NCI-H524 (cell line): ENCODE data around the gene BANF2.
A peak's percentile ranks its signal among the peaks of the same experiment; 100 is the strongest.
"Not testable (repeated sequence)": the region's sequence is repeated elsewhere in the genome, so short reads cannot be mapped to it uniquely, and the experiment has no call there.

Source experiments
- DNase-seq, 2 experiments: peaks; one replicate each; lab custom pipeline; 2025; lab: John Stamatoyannopoulos, UW

Gene BANF2

GRCh38 chr20:17682889-17683198, 16.9 kb upstream of the BANF2 start:
- DNase-seq = no peak

- no peak for DNase-seq
Measured at GRCh38 chr20:17683218-17684076, 16.3 kb upstream of the BANF2 start.

GRCh38 chr20:17684077-17684888, 15.5 kb upstream of the BANF2 start:
- no peak for DNase-seq

GRCh38 chr20:17685168-17685567, 14.6 kb upstream of the BANF2 start:
- DNase-seq = no peak

- no peak for DNase-seq
Measured at GRCh38 chr20:17687800-17688199, 12.0 kb upstream of the BANF2 start.

- DNase-seq = no peak
Measured at GRCh38 chr20:17688965-17689364, 10.8 kb upstream of the BANF2 start.

GRCh38 chr20:17690144-17690543, 9.6 kb upstream of the BANF2 start:
- DNase-seq = no peak

- DNase-seq = no peak
Measured at GRCh38 chr20:17691758-17692157, 8.0 kb upstream of the BANF2 start.

GRCh38 chr20:17693444-17694001, 6.2 kb upstream of the BANF2 start:
- no peak for DNase-seq

- DNase-seq = no peak
Measured at GRCh38 chr20:17694767-17695166, 5.0 kb upstream of the BANF2 start.

GRCh38 chr20:17696287-17696686, 3.5 kb upstream of the BANF2 start:
- no peak for DNase-seq

GRCh38 chr20:17697171-17697570, 2.6 kb upstream of the BANF2 start:
- DNase-seq = no peak

- no peak for DNase-seq
Measured at GRCh38 chr20:17698384-17698783, 1.4 kb upstream of the BANF2 start.

- no peak for DNase-seq
Measured at GRCh38 chr20:17700637-17701036, 871 bp downstream of the BANF2 start.

GRCh38 chr20:17701826-17702225, 2.1 kb downstream of the BANF2 start:
- DNase-seq = no peak

GRCh38 chr20:17704589-17705317, 5.0 kb downstream of the BANF2 start:
- no peak for DNase-seq

- DNase-seq = no peak
Measured at GRCh38 chr20:17705916-17706315, 6.2 kb downstream of the BANF2 start.

- peak in 1 of 2 experiments; percentile 50 for DNase-seq
Measured at GRCh38 chr20:17706632-17707031, 6.9 kb downstream of the BANF2 start.

GRCh38 chr20:17707951-17708350, 8.2 kb downstream of the BANF2 start:
- DNase-seq = not testable (repeated sequence)

- DNase-seq = no peak
Measured at GRCh38 chr20:17708675-17709360, 9.1 kb downstream of the BANF2 start.
